HCT116 (cell line): ENCODE measurements around the gene IGF2. TPM values are rescaled to one million over a fixed set of nuclear protein-coding genes. Genes with fewer than 3 reads are reported as not detected.

ENCODE experiments used
- ATAC-seq: fragments of 200-7000 bp; cut with Tn5 transposase; 2 replicates; pipeline ENCODE4 v1.9.1; 2020; ENCODE audit warnings: mild to moderate bottlenecking, moderate library complexity
- BruUV-seq: library from RNA; stranded (reverse); fragments of 400-500 nt; replicated peaks from 2 replicates; lab custom pipeline; 2021; lab: Mats Ljungman, UMichigan
- CTCF ChIA-PET: fragments of 300-600 bp; sonication (Branson Sonifier 250); formaldehyde crosslinking; loops from one replicate; lab custom pipeline; 2021; ENCODE audit warnings: antibody characterized with exemption; lab: Charles Lee
- POLR2A ChIA-PET: fragments of 300-600, 350-600 bp; sonication (Branson Sonifier 250); formaldehyde crosslinking; loops from one replicate; lab custom pipeline; 2021; ENCODE audit warnings: antibody characterized with exemption; lab: Charles Lee
- RAD21 ChIA-PET, 2 experiments: fragments of 300-600 bp; sonication (Branson Sonifier 250); formaldehyde crosslinking; loops; one replicate each; lab custom pipeline; 2023; ENCODE audit warnings: low total read pairs in 2 of 2; ENCODE audit not compliant: uncharacterized antibody in 2 of 2, unreplicated experiment in 2 of 2, low non-redundant PET in 1 of 2; lab: Charles Lee
- DNase-seq: peaks from one replicate; pipeline ENCODE4 v3.0.0-alpha.2; 2010; ENCODE audit warnings: low read depth, low spot score
- H2AFZ ChIP-seq: fragments of 200-600 bp; shearing (Covaris generic), sonication (generic); 2 replicates; pipeline ENCODE4 v1.6.1; 2017; ENCODE audit warnings: low read depth, mixed run types, mixed read lengths, antibody characterized with exemption, low read length; ENCODE audit not compliant: poor library complexity, severe bottlenecking
- H3K27ac ChIP-seq: 2 replicates; pipeline ENCODE4 v1.5.1; 2012; ENCODE audit warnings: low read depth, low read length
- H3K27me3 ChIP-seq: fragments of 200-600 bp; sonication (generic); 2 replicates; pipeline ENCODE4 v1.6.1; 2016; ENCODE audit warnings: mixed run types, low read length, mixed read lengths; ENCODE audit not compliant: insufficient read depth
- H3K36me3 ChIP-seq, 2 experiments: fragments of 200-500 bp in 1 of 2; fragments of 200-600 bp in 1 of 2; sonication (Bioruptor generic) in 1 of 2; sonication (generic) in 1 of 2; 2 replicates each; pipeline versions ENCODE4 v1.5.1 to v1.6.1; 2014 to 2016; ENCODE audit warnings: low read length in 2 of 2, inconsistent platforms in 1 of 2, mixed read lengths in 1 of 2, mixed run types in 1 of 2; ENCODE audit not compliant: insufficient read depth in 2 of 2, control insufficient read depth in 1 of 2
- H3K4me1 ChIP-seq, 2 experiments: fragments of 200-600 bp in 1 of 2; sonication (generic) in 1 of 2; 2 replicates each; pipeline versions ENCODE4 v1.5.1 to v1.6.1; 2012 to 2017; ENCODE audit warnings: low read length in 2 of 2, inconsistent platforms in 1 of 2, mild to moderate bottlenecking in 1 of 2, mixed read lengths in 1 of 2, mixed run types in 1 of 2, moderate library complexity in 1 of 2; ENCODE audit not compliant: insufficient read depth in 2 of 2, control insufficient read depth in 1 of 2
- H3K4me2 ChIP-seq: fragments of 200-600 bp; sonication (generic); 2 replicates; pipeline ENCODE4 v1.6.1; 2017; ENCODE audit warnings: mixed run types, low read length, mixed read lengths
- H3K4me3 ChIP-seq, 2 experiments: fragments of 200-600 bp in 1 of 2; sonication (generic) in 1 of 2; replicated peaks in 1 of 2; 2 replicates each; pipeline ENCODE4 v1.5.1; 2011 to 2016; ENCODE audit warnings: low read length in 2 of 2, control low read depth in 1 of 2, low read depth in 1 of 2, mild to moderate bottlenecking in 1 of 2, mixed read lengths in 1 of 2, mixed run types in 1 of 2
- H3K79me2 ChIP-seq: fragments of 200-600 bp; sonication (generic); 2 replicates; pipeline ENCODE4 v1.6.1; 2017; ENCODE audit warnings: mild to moderate bottlenecking, mixed run types, low read length, moderate library complexity, mixed read lengths; ENCODE audit not compliant: insufficient read depth
- H3K9ac ChIP-seq: fragments of 200-600 bp; sonication (generic); 2 replicates; pipeline ENCODE4 v1.6.1; 2016; ENCODE audit warnings: low read length, mixed read lengths
- H3K9me2 ChIP-seq: fragments of 200-600 bp; sonication (generic), shearing (Covaris generic); 2 replicates; pipeline ENCODE4 v1.6.1; 2017; ENCODE audit warnings: mixed run types, mild to moderate bottlenecking, moderate library complexity; ENCODE audit not compliant: insufficient read depth
- H3K9me3 ChIP-seq, 2 experiments: fragments of 200-500 bp in 1 of 2; fragments of 200-600 bp in 1 of 2; sonication (Bioruptor generic) in 1 of 2; sonication (generic) in 1 of 2; 2 replicates each; pipeline ENCODE4 v1.6.1; 2014 to 2017; ENCODE audit warnings: low read length in 2 of 2, mixed read lengths in 2 of 2, inconsistent platforms in 1 of 2, low read depth in 1 of 2, mild to moderate bottlenecking in 1 of 2, mixed run types in 1 of 2, moderate library complexity in 1 of 2; ENCODE audit not compliant: control insufficient read depth in 1 of 2, insufficient read depth in 1 of 2
- H4K20me1 ChIP-seq: fragments of 200-600 bp; sonication (generic), shearing (Covaris generic); 2 replicates; pipeline ENCODE4 v1.6.1; 2017; ENCODE audit warnings: mixed run types, mild to moderate bottlenecking, moderate library complexity; ENCODE audit not compliant: insufficient read depth
- FOSL1 ChIP-seq: IDR thresholded peaks from 2 replicates; pipeline ENCODE4 v1.6.1; 2012; ENCODE audit warnings: low read depth
- REST ChIP-seq: IDR thresholded peaks from 2 replicates; pipeline ENCODE4 v1.6.1; 2012; ENCODE audit warnings: low read depth
- TCF7L2 ChIP-seq: IDR thresholded peaks from 2 replicates; pipeline ENCODE4 v1.7.0; 2011; ENCODE audit warnings: borderline replicate concordance, inconsistent platforms; ENCODE audit not compliant: insufficient read depth, insufficient read length; ENCODE audit errors: extremely low read depth
- intact Hi-C: fragments of 100-400 bp; cut with micrococcal nuclease; formaldehyde crosslinking; loops from 2 replicates; pipeline ENCODE4 v1.10.0; 2022
- total RNA-seq: library from RNA; stranded (reverse); gene quantifications from one replicate; pipeline ENCODE4 v1.2.1, GENCODE V29; 2021; ENCODE audit not compliant: unreplicated experiment
- TF ChIP-seq, protein P1 (sequence below): IDR thresholded peaks from 2 replicates; pipeline ENCODE4 v1.6.1; 2011; ENCODE audit warnings: mild to moderate bottlenecking, low read length, moderate library complexity; ENCODE audit not compliant: insufficient replicate concordance; ENCODE audit errors: extremely low read depth
- TF ChIP-seq, protein P2 (sequence below): IDR thresholded peaks from 2 replicates; pipeline ENCODE4 v1.6.1; 2012

Gene IGF2
- total RNA-seq, 1 experiment from 2014 or later = 17.9 TPM

DNA sequence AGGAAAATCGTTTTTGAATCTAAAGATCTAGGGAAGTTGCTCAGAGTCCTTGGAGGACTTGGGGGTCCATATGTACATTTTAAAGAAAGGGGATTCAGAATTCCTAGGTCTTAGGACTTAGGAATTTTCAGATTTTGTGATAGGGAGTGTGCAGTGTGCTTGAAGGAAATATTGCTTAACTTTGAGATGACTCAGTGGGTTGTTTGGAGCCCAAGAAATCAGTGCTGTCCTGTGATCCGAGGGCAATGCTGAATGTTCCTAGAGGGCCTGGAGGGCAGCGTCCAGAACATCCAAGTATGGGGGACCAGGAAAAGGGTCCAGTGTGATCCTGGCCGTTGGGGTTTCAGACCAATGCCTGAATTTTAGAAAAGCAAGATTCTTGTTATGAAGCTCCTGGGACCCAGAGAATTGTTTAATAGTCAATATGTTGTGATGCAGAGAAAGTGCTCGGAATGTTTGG lies 3.1 kb upstream of the IGF2 start:
- Histone ChIP-seq H4K20me1 (no peaks in the 10 kb centered on the region), H3K9me3 (no peaks in the 10 kb centered on the region), H3K27me3 (no peaks in the 10 kb centered on the region), H3K79me2 (no peaks in the 10 kb centered on the region), H3K9ac (no peak overlapping the region), H3K36me3 (no peaks in the 10 kb centered on the region), H2AFZ (no peak overlapping the region), H3K4me1 (peaks cover 0 to 16% of the 10 kb centered on the region in 2 experiments; a peak in 2 of 4 replicates), H3K27ac (no peak overlapping the region), H3K4me3 (no peak overlapping the region), H3K9me2 (no peaks in the 10 kb centered on the region), H3K4me2 (no peak overlapping the region)
- ChIA-PET CTCF (interaction anchor here (1.0 to 3.1 kb wide), 6 partner anchors 9 to 260 kb away, joined by 4 to 27 read pairs (median 5); no protein-coding TSS in a partner anchor), POLR2A (no interaction called here), RAD21 (interaction anchor here in 1 of 2 experiments (1.5 kb wide), 1 partner anchor 9 kb away, joined by 4 read pairs; no protein-coding TSS in a partner anchor)
- DNase-seq (no peak), ATAC-seq (no peak)
- TF ChIP-seq TCF7L2 (no peak), FOSL1 (no peak), REST (no peak)
- TF ChIP-seq, protein P1, sequence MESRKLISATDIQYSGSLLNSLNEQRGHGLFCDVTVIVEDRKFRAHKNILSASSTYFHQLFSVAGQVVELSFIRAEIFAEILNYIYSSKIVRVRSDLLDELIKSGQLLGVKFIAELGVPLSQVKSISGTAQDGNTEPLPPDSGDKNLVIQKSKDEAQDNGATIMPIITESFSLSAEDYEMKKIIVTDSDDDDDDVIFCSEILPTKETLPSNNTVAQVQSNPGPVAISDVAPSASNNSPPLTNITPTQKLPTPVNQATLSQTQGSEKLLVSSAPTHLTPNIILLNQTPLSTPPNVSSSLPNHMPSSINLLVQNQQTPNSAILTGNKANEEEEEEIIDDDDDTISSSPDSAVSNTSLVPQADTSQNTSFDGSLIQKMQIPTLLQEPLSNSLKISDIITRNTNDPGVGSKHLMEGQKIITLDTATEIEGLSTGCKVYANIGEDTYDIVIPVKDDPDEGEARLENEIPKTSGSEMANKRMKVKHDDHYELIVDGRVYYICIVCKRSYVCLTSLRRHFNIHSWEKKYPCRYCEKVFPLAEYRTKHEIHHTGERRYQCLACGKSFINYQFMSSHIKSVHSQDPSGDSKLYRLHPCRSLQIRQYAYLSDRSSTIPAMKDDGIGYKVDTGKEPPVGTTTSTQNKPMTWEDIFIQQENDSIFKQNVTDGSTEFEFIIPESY = no peak
- TF ChIP-seq, protein P2, sequence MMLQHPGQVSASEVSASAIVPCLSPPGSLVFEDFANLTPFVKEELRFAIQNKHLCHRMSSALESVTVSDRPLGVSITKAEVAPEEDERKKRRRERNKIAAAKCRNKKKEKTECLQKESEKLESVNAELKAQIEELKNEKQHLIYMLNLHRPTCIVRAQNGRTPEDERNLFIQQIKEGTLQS = no peak
- intact Hi-C loops = no loop called here
- BruUV-seq = no TSS peak
